ENCODE data around the gene KRTAP10-10.

The KRTAP10-10 gene

DNA sequence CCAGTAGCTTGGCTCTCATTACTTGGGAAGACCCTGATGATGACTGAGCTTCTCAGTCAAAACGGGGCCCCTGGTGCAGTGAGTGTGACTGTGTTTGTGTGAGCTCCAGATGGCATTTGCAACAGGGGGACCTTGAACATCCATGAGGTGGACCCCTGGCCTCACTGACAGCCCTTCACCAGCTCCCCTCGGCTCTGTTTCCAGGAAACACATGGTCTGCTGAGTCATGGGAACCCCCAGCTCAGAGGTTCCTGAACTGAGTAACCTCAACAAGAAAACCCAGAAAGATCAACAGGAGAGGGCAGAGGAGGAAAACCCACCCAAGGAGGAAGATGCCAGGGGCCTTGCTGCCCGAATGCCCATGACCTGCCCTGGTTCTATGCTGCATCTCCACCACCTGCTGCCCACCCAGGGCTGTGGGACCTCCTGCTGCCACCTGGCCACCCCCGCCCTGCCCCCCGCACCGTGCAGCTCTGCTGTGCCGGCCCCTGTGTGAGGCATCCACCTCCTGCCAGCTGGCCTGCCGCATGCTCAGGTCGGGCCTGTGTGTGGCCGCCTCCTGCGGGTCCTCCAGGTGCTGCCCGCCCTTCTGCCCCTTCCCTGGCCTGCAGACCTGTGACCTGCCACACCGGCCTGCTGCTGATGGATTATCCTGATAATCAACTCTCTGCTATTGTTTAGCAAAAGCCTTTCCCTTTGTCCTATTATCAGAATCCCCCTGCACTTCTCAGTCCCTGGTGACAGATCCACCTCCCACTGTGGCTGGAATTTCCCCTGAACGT lies 49.0 kb downstream of the KRTAP10-10 start:
- no peak for DNase-seq

DNA sequence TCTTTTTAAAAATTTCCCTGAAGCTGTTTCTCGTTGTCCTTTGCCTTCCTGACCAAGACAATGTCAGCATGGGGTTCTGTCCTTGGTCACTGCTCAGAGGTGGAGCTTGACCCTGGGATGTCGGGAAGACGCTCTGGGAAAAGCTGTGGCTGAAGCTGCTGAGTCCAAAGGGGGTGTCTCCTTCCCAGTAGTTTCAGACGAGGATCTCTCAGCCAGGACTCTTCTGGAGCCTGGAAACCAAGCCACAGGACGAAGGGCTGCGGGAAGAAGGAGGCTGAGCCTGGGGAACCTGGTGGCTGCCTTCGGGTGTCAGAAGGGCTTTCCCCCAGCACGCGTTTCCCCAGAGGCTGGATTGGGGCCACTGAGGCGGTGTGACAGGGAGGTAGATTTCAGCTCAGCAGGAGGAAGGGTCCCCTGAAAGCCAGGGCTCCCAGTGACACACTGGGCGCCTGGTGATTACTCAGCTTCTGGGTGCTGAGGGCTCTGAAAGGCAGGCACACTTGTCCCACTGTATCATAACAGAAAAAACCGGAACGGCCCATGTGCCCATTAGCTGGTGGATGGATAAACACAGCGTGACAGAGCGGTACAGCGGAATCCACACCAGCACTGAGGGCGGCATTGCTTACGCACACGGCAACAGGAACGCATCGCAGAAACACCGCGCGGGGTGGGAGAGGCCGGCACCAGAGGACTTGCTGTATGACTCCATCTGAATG lies 49.8 kb downstream of the KRTAP10-10 start:
- no peak for DNase-seq

DNA sequence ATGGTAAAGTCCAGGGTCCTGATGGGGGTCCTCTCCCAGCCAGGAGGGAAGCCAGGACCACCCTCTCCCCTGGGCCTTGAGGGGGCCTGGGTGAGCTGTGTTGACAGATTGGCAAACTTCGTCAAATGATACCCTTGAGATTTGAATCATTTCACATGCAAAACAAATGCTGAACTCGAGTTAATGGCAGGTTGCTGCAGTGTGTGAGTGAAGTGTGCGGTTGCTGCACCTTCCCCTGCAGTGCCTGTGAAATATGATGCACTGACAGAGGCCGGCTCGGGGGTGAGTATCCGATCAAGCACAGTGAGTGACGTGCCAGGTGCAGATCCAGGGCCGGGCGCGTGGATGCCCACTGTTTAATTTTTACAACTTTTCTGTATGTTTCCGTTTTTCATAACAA lies 50.5 kb downstream of the KRTAP10-10 start:
- DNase-seq: no peak

All from CD4-positive, alpha-beta T cell treated with Interleukin-4 for 1 hour (primary cell).